HPDE6-E6E7 (cell line): ENCODE results near the gene HIPK3.
"Not testable (repeated sequence)": the region's sequence is repeated elsewhere in the genome, so short reads cannot be mapped to it uniquely, and the experiment has no call there.

ENCODE experiments used
- DNase-seq: peaks from one replicate; pipeline ENCODE4 v3.0.0; 2011; ENCODE audit warnings: missing footprints; ENCODE audit errors: extremely low spot score

The HIPK3 gene

DNA sequence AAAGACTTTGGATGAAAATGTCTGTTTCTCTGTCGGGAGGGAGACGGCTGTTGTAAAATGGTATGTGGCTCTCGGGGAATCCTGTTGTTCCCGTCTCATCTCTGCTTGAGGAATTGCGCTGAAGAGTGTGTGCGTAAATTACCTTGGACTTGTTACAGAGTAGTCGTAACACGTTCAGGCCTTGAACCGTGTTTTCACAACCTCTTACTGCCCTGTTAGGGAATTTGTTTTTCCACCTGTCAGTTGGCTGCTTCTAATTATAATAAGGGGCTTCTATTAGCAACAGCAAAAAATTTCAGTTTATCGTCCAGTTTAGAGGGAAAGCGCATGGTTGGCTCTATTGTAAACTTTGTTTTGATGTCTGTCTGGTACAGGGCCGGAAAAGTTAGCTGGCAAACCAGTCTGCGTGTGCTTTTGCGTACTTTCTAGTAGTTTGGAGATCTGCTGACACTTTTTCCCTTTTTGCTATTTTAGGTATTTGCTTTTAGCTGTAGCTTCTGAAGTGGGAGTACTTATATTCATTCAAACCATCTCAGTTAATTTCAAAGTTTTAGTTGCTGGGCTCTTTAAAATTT, 1.5 kb downstream of the HIPK3 start:
- DNase-seq, result peak; percentile 9

DNA sequence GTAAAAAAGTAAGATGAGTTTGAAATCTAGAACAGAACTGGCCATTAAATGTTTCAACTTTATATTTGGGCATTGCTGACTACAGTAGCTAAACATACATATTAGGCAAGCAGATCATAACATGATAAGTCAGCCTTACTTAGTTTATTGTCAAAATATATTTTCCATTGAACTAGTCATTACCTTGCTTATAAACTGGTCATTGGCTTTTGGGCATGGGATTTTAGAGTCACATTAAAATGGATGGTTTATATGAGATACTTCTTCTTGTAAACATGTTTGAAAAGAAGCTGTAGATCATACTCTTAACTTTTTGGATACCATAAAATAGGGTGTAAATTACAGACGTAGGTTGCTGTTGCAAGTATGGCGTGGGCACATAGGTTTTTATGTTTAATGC, 2.7 kb downstream of the HIPK3 start:
- DNase-seq, result no peak

DNA sequence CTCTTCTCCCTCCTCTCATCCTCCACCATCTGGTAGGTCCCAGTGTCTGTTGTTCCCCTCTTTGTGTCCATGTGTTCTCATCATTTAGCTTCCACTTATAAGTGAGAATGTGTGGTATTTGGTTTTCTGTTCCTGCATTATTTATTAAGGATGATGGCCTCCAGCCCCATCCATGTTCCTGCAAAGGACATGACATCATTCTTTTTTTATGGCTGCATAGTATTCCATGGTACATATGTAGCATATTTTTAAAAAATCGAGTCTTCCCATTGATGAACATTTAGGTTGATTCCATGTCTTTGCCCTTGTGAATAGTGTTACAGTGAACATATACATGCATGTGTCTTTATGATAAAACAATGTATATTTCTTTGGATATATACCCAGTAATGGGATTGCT, 4.2 kb downstream of the HIPK3 start:
- not testable (repeated sequence) for DNase-seq

DNA sequence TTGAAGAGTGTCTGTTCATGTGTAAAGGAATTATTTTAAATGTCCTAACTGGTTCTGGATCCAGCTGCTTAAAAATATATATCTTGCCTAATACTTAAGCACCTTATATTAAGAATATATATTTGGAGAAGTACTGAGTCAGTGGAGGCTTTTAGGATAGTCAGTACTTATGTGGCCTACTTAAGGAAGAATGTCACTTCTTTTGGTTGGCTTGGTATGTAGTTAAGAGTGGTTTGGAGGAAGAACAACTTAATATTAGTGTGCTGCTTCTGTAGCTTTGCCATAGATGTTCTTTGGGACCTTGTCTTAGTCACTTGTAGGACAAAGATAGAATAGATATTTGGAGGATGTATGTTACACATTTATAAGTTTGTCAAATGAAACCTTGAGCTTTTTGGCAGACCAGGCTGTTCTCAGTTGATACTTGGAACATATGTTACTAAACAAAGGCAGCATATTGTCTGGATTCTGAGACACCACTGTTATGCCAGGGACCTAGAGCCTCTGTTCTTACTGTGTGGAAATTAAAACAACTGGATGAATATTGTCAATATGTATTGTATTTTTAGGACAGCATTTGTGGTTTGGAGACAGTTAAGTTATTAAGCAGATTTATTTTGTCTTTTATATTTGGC, 4.9 kb downstream of the HIPK3 start:
- no peak for DNase-seq

DNA sequence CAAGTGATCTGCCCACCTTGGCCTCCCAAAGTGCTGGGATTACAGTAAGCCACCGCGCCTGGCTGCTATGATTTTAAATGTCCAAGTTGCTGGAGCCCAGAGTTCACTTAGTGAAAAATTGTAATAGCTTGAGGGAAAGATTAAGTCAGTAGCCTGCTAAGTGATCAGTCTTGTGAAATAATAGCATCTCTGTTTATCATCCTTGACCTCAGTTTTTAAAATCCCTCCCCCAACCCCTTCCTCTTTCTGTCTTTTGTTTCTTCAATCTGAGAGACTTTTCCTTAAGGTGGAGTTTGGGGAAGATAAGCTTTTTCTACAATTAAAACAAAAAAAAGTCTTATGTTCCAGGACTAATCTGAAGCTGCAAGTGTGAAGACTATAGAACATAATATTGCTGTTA, 6.4 kb downstream of the HIPK3 start:
- no peak for DNase-seq

DNA sequence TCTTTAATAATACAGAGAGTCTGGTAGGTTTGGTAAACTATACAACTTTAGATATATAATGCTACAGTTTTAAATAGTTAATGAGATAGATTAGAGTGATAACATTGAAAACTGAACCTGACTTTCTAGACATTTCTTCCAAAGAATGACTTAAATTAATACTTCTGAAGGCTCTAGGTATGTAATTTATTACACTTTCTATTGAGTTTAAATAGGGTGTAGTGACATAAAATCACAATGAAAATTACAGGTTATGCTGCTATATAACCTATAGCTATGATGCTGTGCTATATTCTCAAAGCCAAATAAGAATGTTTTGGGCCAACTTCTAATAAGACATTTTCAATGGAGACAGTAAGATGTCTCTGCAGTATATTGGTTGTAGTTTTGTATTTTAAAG, 7.7 kb downstream of the HIPK3 start:
- no peak for DNase-seq

DNA sequence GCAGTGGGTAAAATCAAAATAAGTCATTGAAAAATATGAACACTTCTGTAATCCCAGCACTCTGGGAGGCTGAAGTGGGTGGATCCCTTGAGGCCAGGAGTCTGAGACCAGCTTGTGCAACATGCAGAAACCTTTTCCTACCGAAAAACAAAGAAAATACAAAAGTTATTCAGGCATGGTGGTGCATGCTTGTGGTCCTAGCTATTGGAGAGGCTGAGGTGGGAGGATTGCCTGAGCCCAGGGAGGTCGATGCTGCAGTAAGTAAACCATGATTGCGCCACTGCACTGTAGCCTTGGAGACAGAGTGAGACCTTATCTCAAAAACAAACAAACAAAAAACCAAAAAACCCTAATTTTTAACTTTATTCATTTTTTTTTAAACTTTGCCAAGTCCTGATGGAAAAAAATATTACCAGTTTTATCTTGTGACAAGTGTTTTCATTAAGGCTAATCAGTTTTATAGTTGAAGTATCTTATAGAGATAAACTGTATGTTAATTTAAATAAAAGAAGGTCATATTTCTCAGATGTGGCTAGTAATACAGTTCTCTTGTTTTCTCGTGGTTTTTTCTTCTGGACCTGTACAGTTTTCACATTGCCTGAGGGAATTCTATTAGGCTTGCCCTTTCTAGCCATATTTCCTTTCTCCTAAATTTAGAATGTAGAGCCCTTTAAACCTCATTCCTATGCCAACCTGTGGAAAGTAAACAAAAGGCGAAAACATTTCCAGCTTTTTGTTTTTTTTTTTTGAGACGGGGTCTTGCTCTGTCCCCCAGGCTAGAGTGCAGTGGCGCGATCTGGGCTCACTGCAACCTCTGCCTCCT, 9.4 kb downstream of the HIPK3 start:
- DNase-seq, result no peak

DNA sequence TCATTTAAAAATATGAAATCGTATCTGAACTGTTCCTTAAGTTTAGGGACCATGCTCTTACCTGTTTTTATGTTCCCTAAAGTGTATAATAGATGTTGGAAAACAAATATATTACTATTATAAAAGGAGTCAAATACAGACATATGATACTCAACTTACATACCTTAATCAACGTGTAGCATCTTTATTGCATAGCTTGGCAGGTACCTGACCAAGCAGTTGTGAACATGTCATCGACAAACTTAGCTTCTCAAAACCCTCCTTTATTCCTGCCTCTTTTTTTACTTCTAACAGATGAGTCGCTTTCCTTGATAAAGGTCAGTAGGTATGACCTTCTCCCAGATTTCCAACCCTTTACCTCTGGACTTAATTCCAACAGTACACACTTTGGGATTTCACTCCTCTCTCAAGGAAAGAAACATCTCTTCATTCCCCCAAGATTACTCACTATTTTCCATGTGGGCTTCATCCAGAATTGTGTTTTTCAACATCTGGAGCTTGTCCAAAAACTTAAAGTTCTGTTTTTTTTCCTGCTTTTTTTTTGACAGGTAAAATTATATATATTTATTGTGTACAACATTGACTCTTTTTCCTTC, 11.9 kb downstream of the HIPK3 start:
- no peak for DNase-seq

DNA sequence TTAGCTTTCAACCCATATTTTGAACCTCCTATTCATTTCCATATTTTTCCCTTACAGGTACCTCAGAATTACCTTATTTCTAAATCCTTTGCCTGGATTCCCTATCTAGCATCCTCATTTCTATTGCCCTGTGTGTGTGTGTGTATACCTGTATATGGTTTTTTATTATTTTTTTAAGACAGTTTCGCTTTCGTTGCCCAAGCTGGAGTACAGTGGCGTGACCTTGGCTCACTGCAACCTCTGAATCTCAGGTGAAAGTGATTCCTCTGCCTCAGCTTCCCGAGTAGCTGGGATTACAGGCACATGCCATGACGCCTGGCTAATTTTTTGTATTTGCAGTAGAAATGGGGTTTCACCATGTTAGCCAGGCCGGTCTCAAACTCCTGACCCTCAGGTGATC, 12.6 kb downstream of the HIPK3 start:
- no peak for DNase-seq

DNA sequence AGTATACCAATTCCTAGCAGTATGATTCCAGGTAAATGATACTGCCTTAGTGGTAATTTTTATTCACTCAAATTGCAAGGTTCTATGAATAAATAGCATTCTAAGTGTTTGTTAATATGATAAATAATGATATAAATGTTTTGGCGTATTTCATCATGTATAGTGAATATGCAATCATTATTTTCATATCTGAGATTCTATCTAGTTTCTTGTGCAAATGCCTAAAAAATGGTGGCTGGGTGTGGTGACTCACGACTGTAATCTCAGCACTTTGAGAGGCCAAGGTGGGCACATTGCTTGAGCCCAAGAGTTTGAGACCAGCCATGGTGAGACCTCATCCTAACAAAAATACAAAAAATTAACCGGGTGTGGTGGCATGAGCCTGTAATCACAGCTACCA, 13.9 kb downstream of the HIPK3 start:
- DNase-seq, result no peak

DNA sequence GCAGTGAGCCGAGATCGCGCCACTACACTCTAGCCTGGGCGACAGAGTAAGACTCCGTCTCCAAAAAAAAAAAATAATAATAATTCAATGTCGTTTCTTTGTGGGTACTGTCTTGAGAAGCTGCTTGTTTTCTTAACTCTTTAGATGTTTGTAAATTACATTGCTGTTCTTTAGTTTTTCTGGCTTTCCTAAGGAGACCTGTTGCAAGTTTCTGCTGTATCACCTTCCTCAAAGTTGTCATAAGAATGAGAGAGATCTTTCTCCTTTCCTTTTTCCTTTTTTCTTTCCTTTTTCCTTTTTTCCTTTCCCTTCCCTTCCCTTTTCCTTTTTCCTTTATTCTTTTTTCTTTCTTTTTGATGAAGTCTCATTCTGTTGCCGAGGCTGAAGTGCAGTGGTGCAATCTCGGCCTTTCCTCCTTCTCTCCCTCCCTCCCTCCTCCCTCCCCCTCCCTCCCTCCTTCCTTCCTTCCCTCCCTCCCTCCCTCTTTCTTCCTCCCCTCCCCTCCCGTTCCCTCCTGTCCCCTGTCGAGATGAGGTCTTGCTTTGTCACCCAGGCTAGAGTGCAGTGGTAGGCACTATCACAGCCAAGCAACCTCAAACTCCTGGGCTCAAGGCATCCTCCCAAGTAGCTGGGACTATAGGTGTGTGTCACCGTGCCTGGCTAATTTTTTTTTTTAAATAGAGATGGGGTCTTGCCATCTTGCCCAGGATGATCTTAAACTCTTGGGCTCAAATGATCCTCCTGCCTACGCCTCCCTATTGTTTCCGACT, 15.3 kb downstream of the HIPK3 start:
- no peak for DNase-seq

DNA sequence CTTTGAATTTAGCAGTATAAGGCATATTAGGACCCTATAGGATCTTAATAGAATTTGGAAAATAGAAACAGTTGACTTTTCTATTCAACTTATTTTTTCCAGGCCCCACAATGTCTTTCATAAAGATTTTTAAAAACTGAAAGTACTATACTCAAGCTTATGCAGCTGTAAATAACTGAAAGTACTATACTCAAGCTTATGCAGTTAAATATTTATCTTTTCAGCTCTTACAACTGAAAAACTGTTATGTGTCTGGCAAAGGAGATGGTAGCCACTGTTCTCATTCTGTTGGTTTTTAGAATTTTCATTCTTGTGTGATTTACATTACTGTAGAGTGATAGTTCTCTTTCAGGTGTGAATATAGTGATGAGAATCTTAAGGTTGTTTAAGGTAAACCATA, 16.5 kb downstream of the HIPK3 start:
- DNase-seq, result no peak

DNA sequence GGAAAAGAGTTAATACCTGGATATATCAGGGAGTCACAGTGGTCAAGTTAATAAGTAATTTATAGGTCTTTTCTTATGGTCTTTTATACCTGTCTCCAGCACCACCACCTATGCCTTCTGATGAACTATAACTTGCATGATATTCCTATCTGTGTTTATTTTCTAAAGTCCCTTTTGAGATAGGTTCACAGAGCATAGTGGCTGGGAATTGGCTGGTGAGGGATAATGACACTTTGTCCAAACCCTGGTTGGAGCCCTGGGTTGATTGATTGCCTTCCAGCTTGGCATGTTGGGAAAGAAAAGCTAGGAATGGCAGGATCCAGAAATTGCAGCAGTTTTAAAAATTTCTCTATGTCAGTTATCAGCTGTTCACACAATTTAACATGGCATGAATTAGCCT, 23.2 kb downstream of the HIPK3 start:
- no peak for DNase-seq

DNA sequence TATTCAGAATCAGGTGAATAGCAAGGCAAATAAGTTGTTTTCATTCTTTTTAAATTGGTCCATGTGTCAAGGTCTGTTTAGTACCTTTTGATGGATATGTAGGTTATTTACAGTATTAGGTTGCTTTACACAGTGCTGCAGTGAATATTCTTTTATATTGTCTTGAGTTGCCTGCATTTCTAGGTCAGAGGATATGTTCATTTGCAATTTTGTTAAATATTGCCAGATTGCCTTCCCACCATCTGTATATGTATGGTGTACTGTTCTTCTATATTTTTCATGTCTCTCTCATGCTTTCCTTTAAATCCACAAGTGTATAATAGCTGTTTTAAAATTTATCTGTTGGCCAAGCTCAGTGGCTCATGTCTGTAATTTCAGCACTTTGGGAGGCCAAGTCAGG, 24.6 kb downstream of the HIPK3 start:
- DNase-seq, result no peak

DNA sequence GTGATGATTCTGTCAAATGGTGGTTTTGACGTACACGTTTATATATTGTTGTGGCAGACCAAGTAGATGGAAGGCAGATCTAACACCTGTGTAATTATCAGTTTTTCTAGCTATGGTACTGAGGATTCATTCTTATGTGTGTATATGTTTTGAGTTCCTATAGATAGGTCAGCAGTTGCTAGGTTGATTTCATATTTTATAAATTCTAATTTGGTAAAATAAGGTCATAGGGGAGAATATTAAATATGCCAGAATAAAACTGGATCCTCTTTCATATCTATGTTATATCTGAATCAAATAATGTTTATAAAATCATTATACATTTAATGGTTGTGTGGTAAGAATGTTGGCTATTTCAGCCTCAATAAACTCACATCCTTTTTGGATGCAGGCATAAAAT, 27.6 kb downstream of the HIPK3 start:
- DNase-seq, result no peak

DNA sequence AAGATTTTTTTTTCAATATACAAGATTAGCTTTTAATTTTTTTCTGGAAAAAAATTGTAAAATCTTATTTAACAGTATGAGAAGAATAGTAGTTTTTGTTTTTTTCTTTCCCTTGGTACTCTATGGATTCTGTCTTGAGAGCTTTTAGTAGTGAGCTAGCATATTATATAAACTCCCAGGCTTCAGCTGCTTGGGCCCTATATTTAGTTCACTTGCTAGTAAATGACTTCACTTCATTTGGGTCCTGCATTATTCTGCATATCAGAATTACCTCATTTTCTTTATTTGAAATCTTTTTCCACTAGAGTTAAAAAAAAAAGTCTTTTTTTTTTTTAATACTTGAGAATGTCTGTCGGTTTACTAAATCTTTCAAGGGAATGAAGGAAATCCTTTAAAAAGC, 33.1 kb downstream of the HIPK3 start:
- no peak for DNase-seq

DNA sequence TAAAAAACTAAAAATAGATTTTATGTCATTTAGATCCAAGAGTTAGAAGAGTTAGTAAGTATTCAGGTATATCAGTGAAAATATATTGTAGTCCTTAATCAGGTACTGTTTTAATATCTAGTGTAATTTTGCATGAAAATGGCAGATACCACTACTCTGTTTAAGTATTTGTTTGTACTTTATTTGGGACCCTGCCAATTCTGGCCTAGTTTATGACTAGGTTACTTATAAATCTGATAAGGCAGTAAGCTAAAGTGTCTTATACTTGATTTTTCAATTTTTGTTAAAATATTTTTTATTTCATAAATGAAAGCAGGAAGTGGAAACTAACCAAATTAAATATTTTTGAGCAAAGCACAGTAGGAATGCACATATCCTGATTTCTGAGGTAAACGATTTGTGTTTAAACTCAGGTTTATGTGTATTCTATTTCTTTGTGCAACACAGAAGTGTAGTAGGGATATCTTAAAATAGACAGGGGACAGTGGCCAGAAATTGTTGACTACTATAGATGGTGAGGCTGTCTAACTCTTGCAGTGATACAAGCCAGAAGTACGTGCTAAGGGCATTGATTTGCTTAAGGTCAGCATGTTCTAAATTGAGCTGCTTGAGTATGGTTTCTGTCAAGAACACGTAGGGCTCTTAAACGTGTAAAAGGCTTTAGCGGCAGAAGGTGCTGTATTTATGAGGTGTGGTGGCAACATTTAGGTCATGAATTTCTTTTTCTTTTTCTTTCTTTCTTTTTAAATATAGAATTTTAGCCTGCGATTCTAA, 34.0 kb downstream of the HIPK3 start:
- no peak for DNase-seq

DNA sequence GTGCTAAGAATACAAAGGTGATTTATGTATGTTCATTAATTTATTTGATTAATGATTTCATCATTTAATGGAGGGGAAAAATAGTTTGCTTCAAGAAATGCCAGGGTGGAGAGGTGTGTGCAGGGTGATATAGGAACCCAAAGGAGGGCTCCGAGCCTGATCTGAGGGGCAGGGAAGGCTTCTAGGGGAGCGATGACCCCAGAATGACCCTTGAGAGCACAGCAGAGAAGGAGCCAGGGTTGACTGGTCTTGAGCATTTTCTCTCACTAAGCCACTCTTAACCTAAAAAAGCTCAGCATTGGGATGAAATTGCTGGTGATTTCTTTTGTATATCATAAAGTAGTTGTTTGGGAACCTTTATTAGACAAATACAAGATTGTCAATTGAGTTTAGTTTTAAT, 35.1 kb downstream of the HIPK3 start:
- DNase-seq, result no peak

DNA sequence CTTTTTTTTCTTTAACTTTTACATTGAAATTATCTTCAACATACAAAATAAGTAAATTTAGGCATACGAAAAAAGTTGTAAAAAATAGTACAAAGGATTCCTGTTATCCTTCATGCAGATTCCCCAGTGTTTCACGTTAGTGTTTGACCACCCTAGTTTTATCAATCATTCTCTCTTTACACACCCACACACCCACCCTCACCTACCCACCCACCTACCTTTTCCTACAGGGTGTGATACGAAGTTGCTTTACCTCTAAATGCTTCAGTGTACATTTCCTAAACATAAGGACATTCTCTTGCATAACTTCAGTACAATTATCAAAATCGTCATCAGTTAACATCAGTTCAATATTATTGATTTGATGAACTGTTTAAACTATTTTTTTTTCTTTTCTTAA, 37.0 kb downstream of the HIPK3 start:
- DNase-seq, result no peak

DNA sequence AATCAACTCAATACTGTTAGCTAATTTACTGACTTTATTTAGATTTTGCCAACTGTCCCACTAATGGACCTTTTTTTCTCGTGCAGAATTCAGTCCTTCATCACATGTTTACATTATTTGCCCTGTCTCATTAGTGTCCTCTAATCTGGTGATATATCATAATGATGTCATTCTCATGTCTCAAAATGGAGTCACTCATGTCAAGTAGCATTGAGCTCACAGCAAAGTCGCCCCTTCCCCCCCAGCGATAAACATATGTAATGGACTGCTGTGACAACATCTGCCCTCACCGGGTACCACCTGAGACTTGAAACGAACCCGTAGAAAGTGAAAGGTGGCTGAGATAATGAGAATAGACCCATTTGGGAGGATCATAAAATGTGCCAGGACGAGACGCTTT, 37.6 kb downstream of the HIPK3 start:
- no peak for DNase-seq

DNA sequence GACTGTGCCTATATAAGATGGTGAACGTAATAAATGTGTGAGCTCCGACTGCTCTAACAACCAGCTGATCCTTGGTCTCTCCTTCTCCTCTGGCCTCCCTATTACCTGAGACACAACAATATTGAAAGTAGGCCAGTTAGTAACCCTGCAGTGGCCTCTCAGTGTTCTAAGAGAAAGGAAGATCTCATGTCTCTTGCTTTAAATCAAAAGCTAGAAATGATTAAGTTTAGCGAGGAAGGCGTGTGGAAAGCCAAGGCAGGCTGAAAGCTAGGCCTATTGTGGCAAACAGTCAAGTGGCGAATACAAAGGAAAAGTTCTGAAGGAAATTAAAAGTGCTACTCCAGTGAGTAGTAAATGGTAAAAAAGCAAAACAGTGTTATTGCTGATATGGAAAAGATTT, 39.5 kb downstream of the HIPK3 start:
- no peak for DNase-seq
